K562 (cell line): ENCODE measurements around the gene TCF4. TPM values are rescaled to one million over a fixed set of nuclear protein-coding genes. Genes with fewer than 3 reads are reported as not detected.
A peak's percentile ranks its signal among the peaks of the same experiment; 100 is the strongest.

ENCODE experiments used
- ATAC-seq: fragments of 200-7000 bp; cut with Tn5 transposase; 3 replicates; pipeline ENCODE4 v1.9.1; 2020; ENCODE audit warnings: moderate library complexity
- BruUV-seq: library from RNA; stranded (reverse); fragments of 400-500 nt; replicated peaks from 2 replicates; lab custom pipeline; 2021; lab: Mats Ljungman, UMichigan
- CTCF ChIA-PET: fragments of 300-600 bp; formaldehyde crosslinking; extraction: SDS; loops from one replicate; lab custom pipeline; 2021; ENCODE audit warnings: low intra/inter-chr PET ratio; lab: Yijun Ruan, JAX
- POLR2A ChIA-PET: fragments of 300-600, 350-650 bp; sonication (Branson Sonifier 250); formaldehyde crosslinking; extraction: SDS; loops from one replicate; lab custom pipeline; 2021; ENCODE audit warnings: antibody characterized with exemption, inconsistent platforms; lab: Yijun Ruan, JAX
- DNase-seq, 4 experiments: peaks; one replicate each; pipeline versions ENCODE4 v3.0.0 to v3.0.0-alpha.2; 2011 to 2018; ENCODE audit warnings: low spot score in 3 of 4, mixed read lengths in 3 of 4; ENCODE audit errors: extremely low read depth in 1 of 4
- FAIRE-seq: peaks from 2 replicates; lab custom pipeline; 2011; peaks lifted over from hg19 to GRCh38; lab: Jason Lieb, UNC
- H2AFZ ChIP-seq: 2 replicates; pipeline ENCODE4 v1.6.0; 2011; ENCODE audit warnings: low read depth, low read length, control low read depth, inconsistent platforms
- H3K27ac ChIP-seq: fragments of 200-600 bp; 3 replicates; pipeline ENCODE4 v1.8.0; 2011; ENCODE audit warnings: low read depth, mild to moderate bottlenecking, control low read depth, inconsistent platforms, low read length, moderate library complexity, mixed read lengths; ENCODE audit errors: extremely low read depth
- H3K27me3 ChIP-seq, 2 experiments: fragments of 300-600 bp in 1 of 2; 2 replicates in 1 of 2; 3 replicates in 1 of 2; pipeline versions ENCODE4 v1.6.0 to v1.8.0; 2011; ENCODE audit warnings: inconsistent platforms in 2 of 2, low read length in 2 of 2, mild to moderate bottlenecking in 1 of 2, mixed read lengths in 1 of 2, moderate library complexity in 1 of 2; ENCODE audit not compliant: control insufficient read depth in 2 of 2, insufficient read depth in 2 of 2
- H3K36me3 ChIP-seq: fragments of 300-600 bp; 3 replicates; pipeline ENCODE4 v1.8.0; 2011; ENCODE audit warnings: mild to moderate bottlenecking, low read length, inconsistent platforms; ENCODE audit not compliant: control insufficient read depth, insufficient read depth
- H3K4me1 ChIP-seq, 2 experiments: fragments of 200-600 bp in 1 of 2; replicated peaks in 1 of 2; 2 replicates in 1 of 2; 3 replicates in 1 of 2; pipeline versions ENCODE4 v1.5.1 to v1.8.0; 2011; ENCODE audit warnings: inconsistent platforms in 2 of 2, low read length in 2 of 2, mild to moderate bottlenecking in 1 of 2, mixed read lengths in 1 of 2, moderate library complexity in 1 of 2; ENCODE audit not compliant: control insufficient read depth in 2 of 2, insufficient read depth in 2 of 2
- H3K4me2 ChIP-seq: 2 replicates; pipeline ENCODE4 v1.6.1; 2011; ENCODE audit warnings: low read length, control low read depth, inconsistent platforms, mixed read lengths; ENCODE audit not compliant: insufficient read depth
- H3K4me3 ChIP-seq: fragments of 200-600 bp; sonication (generic), shearing (Covaris generic); 2 replicates; pipeline ENCODE4 v1.5.1; 2016; ENCODE audit warnings: control low read depth, inconsistent platforms
- H3K79me2 ChIP-seq: fragments of 200-600 bp; 3 replicates; pipeline ENCODE4 v1.8.0; 2011; ENCODE audit warnings: low read length, inconsistent platforms; ENCODE audit not compliant: control insufficient read depth, insufficient read depth
- H3K9ac ChIP-seq, 2 experiments: 2 replicates each; pipeline versions ENCODE4 v1.6.0 to v1.6.1; 2011; ENCODE audit warnings: low read depth in 2 of 2, low read length in 2 of 2, control low read depth in 1 of 2, inconsistent platforms in 1 of 2, mild to moderate bottlenecking in 1 of 2, mixed read lengths in 1 of 2; ENCODE audit not compliant: insufficient read depth in 1 of 2
- H3K9me1 ChIP-seq: one replicate; pipeline ENCODE4 v1.6.0; 2011; ENCODE audit warnings: inconsistent platforms, mild to moderate bottlenecking, low read length, moderate library complexity; ENCODE audit not compliant: control insufficient read depth, insufficient read depth
- H3K9me3 ChIP-seq: replicated peaks from 2 replicates; pipeline ENCODE4 v1.5.1; 2011; ENCODE audit warnings: low read depth, low read length, inconsistent platforms; ENCODE audit not compliant: control insufficient read depth, insufficient read depth
- H4K20me1 ChIP-seq: replicated peaks from 2 replicates; pipeline ENCODE4 v1.6.1; 2011; ENCODE audit warnings: low read length, inconsistent platforms, mixed read lengths; ENCODE audit not compliant: control insufficient read depth, insufficient read depth
- CAMTA2 ChIP-seq: fragments of 250-450 bp; sonication (Bioruptor Pico); conservative IDR thresholded peaks from 2 replicates; pipeline ENCODE4 v1.5.1; 2022
- ZBTB40 ChIP-seq, 2 experiments: fragments of 450-650 bp in 1 of 2; sonication (generic) in 1 of 2; formaldehyde crosslinking in 1 of 2; IDR thresholded peaks; 2 replicates each; pipeline versions ENCODE4 v1.7.1 to v1.9.0; 2016 to 2022; ENCODE audit warnings: inconsistent platforms in 1 of 2, mild to moderate bottlenecking in 1 of 2, missing genetic modification reagents in 1 of 2
- in situ Hi-C: fragments of 300-500 bp; cut with MboI; formaldehyde crosslinking; loops from 4 replicates; pipeline ENCODE4 v1.15.0; 2018; ENCODE audit warnings: inconsistent platforms, mixed read lengths
- intact Hi-C: fragments of 100-400 bp; cut with micrococcal nuclease; formaldehyde crosslinking; loops from 2 replicates; pipeline ENCODE4 v1.14.2; 2022
- polyA plus RNA-seq, 8 experiments: library from polyadenylated mRNA; depleted of rRNA in 4 of 8; stranded (reverse) in 5 of 8; unstranded in 3 of 8; fragments of >200 nt; fragmentation: Nextera tagmentation in 2 of 8; fragmentation: Illumina TruSeq in 1 of 8; extraction: Ambion mirVana in 2 of 8; extraction: Trizol in 1 of 8; gene quantifications; 2 replicates each; pipeline versions ENCODE4 v1.2.1 to v1.2.3, GENCODE V29; 2011 to 2014; ENCODE audit warnings: inconsistent platforms in 1 of 8, missing spikeins in 1 of 8
- total RNA-seq, 7 experiments: library from RNA; depleted of rRNA in 6 of 7; stranded (reverse); fragments of >200 nt in 6 of 7; fragmentation: Illumina TruSeq in 2 of 7; extraction: Trizol in 2 of 7; gene quantifications; 2 replicates each; pipeline versions ENCODE4 v1.2.1 to v1.2.3, GENCODE V29; 2011 to 2021; ENCODE audit warnings: low replicate concordance in 1 of 7

The TCF4 gene
- total and polyA plus RNA-seq, 9 of the 15 experiments (the other 6 are each of a cell fraction or from before 2014, with no cell fraction given), result 4.8 to 24.7 (median 15.2) TPM

- no peak for TF ChIP-seq CAMTA2 (CRISPR knock-in tag)
- TF ChIP-seq ZBTB40 (IDR thresholded peaks at IDR 0.05), result peak; percentile 87
- peak; percentile 72 for TF ChIP-seq ZBTB40 (CRISPR knock-in tag; IDR thresholded peaks at IDR 0.05)
- Histone ChIP-seq H3K9me3 (no peaks in the 10 kb centered on the region), H3K4me3 (no peak overlapping the region), H3K9me1 (no peaks in the 10 kb centered on the region), H3K36me3 (no peaks in the 10 kb centered on the region), H3K4me2 (no peak overlapping the region), H3K4me1 (peaks cover 0 to 9% of the 10 kb centered on the region in 2 experiments; a peak in 2 of 5 replicates), H2AFZ (no peak overlapping the region), H3K9ac (no peak overlapping the region), H3K79me2 (no peaks in the 10 kb centered on the region), H4K20me1 (no peaks in the 10 kb centered on the region), H3K27me3 (no peaks in the 10 kb centered on the region), H3K27ac (no peak overlapping the region)
- BruUV-seq, result no TSS peak
- CTCF ChIA-PET, result no interaction called here
- FAIRE-seq, result no peak
- POLR2A ChIA-PET, result no interaction called here
- no peak for ATAC-seq
- intact Hi-C loops, result no loop called here
- in situ Hi-C loops, result no loop called here
- DNase-seq, result no peak
Measured at GRCh38 chr18:55195863-55196262, 392.1 kb downstream of the TCF4 start.
